Measurements from ENCODE around the gene ZBTB20.

- TF ChIP-seq CTCF (IDR thresholded peaks at IDR 0.05; ENCODE audit: low read depth, low read length) (no peak), EZH2phosphoT487 (IDR thresholded peaks at IDR 0.05; ENCODE audit: low read depth) (no peak)
Observed at GRCh38 chr3:114872050-114872449, 275.0 kb downstream of the ZBTB20 start.

All from OCI-LY3 (cell line).